NB4 (cell line): ENCODE results near the gene SPINK9.

Experiments used
- DNase-seq: peaks from one replicate; pipeline ENCODE4 v3.0.0; 2010; ENCODE audit warnings: low read depth
- H3K4me3 ChIP-seq: one replicate; pipeline ENCODE4 v1.5.1; 2011; ENCODE audit warnings: mild to moderate bottlenecking, low read depth, low read length, moderate library complexity
- CTCF ChIP-seq: IDR thresholded peaks from one replicate; pipeline ENCODE4 v1.5.1; 2012; ENCODE audit warnings: low read depth, low read length
- MAX ChIP-seq: IDR thresholded peaks from 2 replicates; pipeline ENCODE4 v1.6.1; 2011; ENCODE audit warnings: low read depth, low read length
- MYC ChIP-seq: IDR thresholded peaks from 2 replicates; pipeline ENCODE4 v1.6.1; 2011; ENCODE audit warnings: low read depth, low read length
- POLR2A ChIP-seq: IDR thresholded peaks from 2 replicates; pipeline ENCODE4 v1.6.1; 2011; ENCODE audit warnings: mild to moderate bottlenecking; ENCODE audit not compliant: insufficient read length; ENCODE audit errors: extremely low read depth

The SPINK9 gene

GRCh38 chr5:148347706-148348105, 12.3 kb downstream of the SPINK9 start:
- H3K4me3 ChIP-seq: no peak overlapping the region
- DNase-seq: no peak
- no peak for TF ChIP-seq POLR2A
- TF ChIP-seq MAX: no peak
- TF ChIP-seq MYC: no peak
- TF ChIP-seq CTCF: no peak

GRCh38 chr5:148352696-148353095, 17.3 kb downstream of the SPINK9 start:
- TF ChIP-seq MYC (no peak), MAX (no peak), POLR2A (no peak), CTCF (no peak)
- DNase-seq: no peak
- no peak overlapping the region for H3K4me3 ChIP-seq

GRCh38 chr5:148353634-148354033, 18.3 kb downstream of the SPINK9 start:
- DNase-seq: no peak
- TF ChIP-seq POLR2A (no peak), CTCF (no peak), MAX (no peak), MYC (no peak)
- no peak overlapping the region for H3K4me3 ChIP-seq

- no peak overlapping the region for H3K4me3 ChIP-seq
- TF ChIP-seq CTCF: no peak
- no peak for DNase-seq
Measured at GRCh38 chr5:148364343-148364742, 29.0 kb downstream of the SPINK9 start.

GRCh38 chr5:148368299-148368698, 32.9 kb downstream of the SPINK9 start:
- DNase-seq: no peak
- TF ChIP-seq POLR2A: no peak
- no peak for TF ChIP-seq CTCF
- no peak for TF ChIP-seq MYC
- no peak for TF ChIP-seq MAX
- no peak overlapping the region for H3K4me3 ChIP-seq

- H3K4me3 ChIP-seq: no peak overlapping the region
- TF ChIP-seq POLR2A (no peak), MYC (no peak), MAX (no peak)
- DNase-seq: no peak
Measured at GRCh38 chr5:148372166-148372725, 36.9 kb downstream of the SPINK9 start.
